B cell (primary cell): ENCODE measurements around the gene VPS13D. TPM values are rescaled to one million over a fixed set of nuclear protein-coding genes. Genes with fewer than 3 reads are reported as not detected.

Experiments used
- ATAC-seq: fragments of 200-7000 bp; cut with Tn5 transposase; one replicate; pipeline ENCODE4 v1.10.0; 2021; ENCODE audit warnings: low read depth, mild to moderate bottlenecking, moderate number of reproducible peaks, moderate library complexity
- CTCF ChIA-PET: fragments of 350-600 bp; sonication (Branson Sonifier 250); formaldehyde crosslinking; loops from one replicate; lab custom pipeline; 2021; ENCODE audit warnings: antibody characterized with exemption, inconsistent platforms; lab: Charles Lee
- POLR2A ChIA-PET: fragments of 350-600 bp; sonication (Branson Sonifier 250); formaldehyde crosslinking; loops from one replicate; lab custom pipeline; 2021; ENCODE audit warnings: antibody characterized with exemption; lab: Charles Lee
- DNase-seq: peaks from one replicate; pipeline ENCODE4 v3.0.0; 2013
- H2AFZ ChIP-seq: 2 replicates; pipeline ENCODE4 v1.6.1; 2012; ENCODE audit warnings: mild to moderate bottlenecking, low read depth, low read length; ENCODE audit not compliant: insufficient read depth, poor library complexity, severe bottlenecking
- H3K27ac ChIP-seq, 2 donors: 1 replicate in 1 of 2; 2 replicates in 1 of 2; pipeline ENCODE4 v1.5.1; 2012 to 2013; ENCODE audit warnings: low read length in 2 of 2, mild to moderate bottlenecking in 2 of 2, moderate library complexity in 1 of 2
- H3K27me3 ChIP-seq, 4 experiments: fragments of 200-600 bp in 1 of 4; sonication (generic) in 1 of 4; replicated peaks in 1 of 4; 1 replicate in 2 of 4; 2 replicates in 2 of 4; pipeline versions ENCODE4 v1.6.1 to v1.7.0; 2013 to 2016; ENCODE audit warnings: low read length in 3 of 4, mild to moderate bottlenecking in 2 of 4, mixed read lengths in 1 of 4, moderate library complexity in 1 of 4; ENCODE audit not compliant: insufficient read depth in 4 of 4, control insufficient read depth in 3 of 4; ENCODE audit errors: control extremely low read depth in 1 of 4
- H3K36me3 ChIP-seq, 2 experiments: replicated peaks in 1 of 2; 1 replicate in 1 of 2; 2 replicates in 1 of 2; pipeline versions ENCODE4 v1.6.1 to v1.7.1; 2013; ENCODE audit warnings: low read length in 1 of 2; ENCODE audit not compliant: insufficient read depth in 2 of 2, control insufficient read depth in 1 of 2; ENCODE audit errors: control extremely low read depth in 1 of 2, extremely low read depth in 1 of 2
- H3K4me1 ChIP-seq, 2 donors: fragments of 200-600 bp in 1 of 2; sonication (generic) in 1 of 2; 1 replicate in 1 of 2; 2 replicates in 1 of 2; pipeline versions ENCODE4 v1.5.1 to v1.6.1; 2013 to 2017; ENCODE audit warnings: low read length in 2 of 2; ENCODE audit not compliant: control insufficient read depth in 2 of 2, insufficient read depth in 2 of 2
- H3K4me2 ChIP-seq: replicated peaks from 2 replicates; pipeline ENCODE3; 2012; ENCODE audit warnings: mild to moderate bottlenecking, low read depth, low read length; ENCODE audit not compliant: poor library complexity, severe bottlenecking
- H3K4me3 ChIP-seq, 5 experiments: fragments of 200-600 bp in 1 of 5; sonication (generic) in 1 of 5; 1 replicate in 3 of 5; 2 replicates in 2 of 5; pipeline versions ENCODE4 v1.5.1 to v1.7.0; 2011 to 2016; ENCODE audit warnings: low read length in 4 of 5, mild to moderate bottlenecking in 4 of 5, low read depth in 2 of 5, control low read depth in 1 of 5, moderate library complexity in 1 of 5; ENCODE audit not compliant: insufficient read depth in 1 of 5; ENCODE audit errors: control extremely low read depth in 1 of 5, extremely low read depth in 1 of 5
- H3K79me2 ChIP-seq: fragments of 200-600 bp; sonication (generic); one replicate; pipeline ENCODE4 v1.6.0; 2016; ENCODE audit warnings: low read length; ENCODE audit not compliant: control insufficient read depth, insufficient read depth
- H3K9ac ChIP-seq: fragments of 200-600 bp; sonication (generic); 2 replicates; pipeline ENCODE4 v1.6.1; 2017; ENCODE audit warnings: mild to moderate bottlenecking, low read length, moderate library complexity
- H3K9me3 ChIP-seq, 3 donors: one replicate each; pipeline versions ENCODE4 v1.6.1 to v1.7.1; 2013; ENCODE audit warnings: low read length in 2 of 3; ENCODE audit not compliant: control insufficient read depth in 2 of 3, insufficient read depth in 1 of 3; ENCODE audit errors: control extremely low read depth in 1 of 3
- H4K20me1 ChIP-seq: 2 replicates; pipeline ENCODE4 v1.6.0; 2012; ENCODE audit warnings: mild to moderate bottlenecking, low read length; ENCODE audit not compliant: insufficient read depth, control insufficient read depth, poor library complexity, severe bottlenecking
- H3K27ac Mint-ChIP-seq: one replicate; pipeline ENCODE4 v1.8.0; 2021; ENCODE audit warnings: mixed read lengths
- H3K27me3 Mint-ChIP-seq: one replicate; pipeline ENCODE4 v1.8.0; 2021; ENCODE audit warnings: mixed read lengths
- H3K4me1 Mint-ChIP-seq: one replicate; pipeline ENCODE4 v1.8.0; 2021; ENCODE audit warnings: mixed read lengths
- H3K4me3 Mint-ChIP-seq: one replicate; pipeline ENCODE4 v1.8.0; 2021; ENCODE audit warnings: mixed read lengths
- H3K9me3 Mint-ChIP-seq: one replicate; pipeline ENCODE4 v1.8.0; 2022; ENCODE audit warnings: mixed read lengths; ENCODE audit not compliant: insufficient read depth
- EZH2 ChIP-seq: IDR thresholded peaks from 2 replicates; pipeline ENCODE4 v1.6.1; 2012; ENCODE audit warnings: borderline replicate concordance, low read depth, mild to moderate bottlenecking, moderate library complexity, low read length; ENCODE audit not compliant: insufficient read depth, poor library complexity, severe bottlenecking
- WGBS: methylation state at CpG from one replicate; pipeline ENCODE4 v1.1.5; 2013; ENCODE audit warnings: missing lambda C conversion rate; ENCODE audit not compliant: insufficient coverage; 5-methylcytosine and 5-hydroxymethylcytosine counted together
- intact Hi-C: fragments of 100-400 bp; cut with micrococcal nuclease; formaldehyde crosslinking; loops from one replicate; pipeline ENCODE4 v1.10.0; 2022
- polyA plus RNA-seq: library from polyadenylated mRNA; depleted of rRNA; stranded (reverse); fragments of >200 nt; gene quantifications from 2 replicates; pipeline ENCODE4 v1.2.3, GENCODE V29; 2012
- total RNA-seq, 2 donors: library from RNA; stranded (reverse); fragments of 120-200 nt in 1 of 2; gene quantifications; 1 replicate in 1 of 2; 2 replicates in 1 of 2; pipeline versions ENCODE4 v1.2.3 to v1.2.4, GENCODE V29; 2013 to 2022
- TF ChIP-seq, protein P1 (sequence below): fragments of 200-600 bp; IDR thresholded peaks from one replicate; pipeline ENCODE4 v1.8.0; 2022; ENCODE audit warnings: antibody characterized with exemption, mild to moderate bottlenecking

VPS13D gene
- total and polyA plus RNA-seq, 2 donors (not counting 1 experiment from before 2014, with no cell fraction given): 29.9 to 104 TPM

DNA sequence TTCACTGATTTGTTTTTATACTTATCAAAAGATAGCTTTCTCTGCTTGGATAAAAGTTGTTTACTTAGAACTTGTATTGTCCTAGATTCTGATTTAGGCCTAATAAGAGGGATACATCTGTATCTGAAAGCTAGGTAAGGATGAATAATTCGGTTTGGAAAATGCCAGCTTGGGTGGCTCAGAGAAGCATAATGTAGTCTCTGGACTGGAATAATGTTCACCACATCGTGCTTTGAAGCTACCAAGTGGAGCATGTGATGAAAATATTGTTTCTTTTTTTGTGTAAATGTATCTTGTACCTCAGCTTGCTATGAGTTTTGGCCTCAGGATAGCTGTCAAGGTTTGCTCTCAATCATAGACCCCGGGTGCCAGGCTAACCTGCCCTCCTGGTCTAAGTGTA lies 49.2 kb downstream of the VPS13D start:
- POLR2A ChIA-PET: no interaction called here
- 97% methylated on average over 2 of the region's 3 CpGs for WGBS

DNA sequence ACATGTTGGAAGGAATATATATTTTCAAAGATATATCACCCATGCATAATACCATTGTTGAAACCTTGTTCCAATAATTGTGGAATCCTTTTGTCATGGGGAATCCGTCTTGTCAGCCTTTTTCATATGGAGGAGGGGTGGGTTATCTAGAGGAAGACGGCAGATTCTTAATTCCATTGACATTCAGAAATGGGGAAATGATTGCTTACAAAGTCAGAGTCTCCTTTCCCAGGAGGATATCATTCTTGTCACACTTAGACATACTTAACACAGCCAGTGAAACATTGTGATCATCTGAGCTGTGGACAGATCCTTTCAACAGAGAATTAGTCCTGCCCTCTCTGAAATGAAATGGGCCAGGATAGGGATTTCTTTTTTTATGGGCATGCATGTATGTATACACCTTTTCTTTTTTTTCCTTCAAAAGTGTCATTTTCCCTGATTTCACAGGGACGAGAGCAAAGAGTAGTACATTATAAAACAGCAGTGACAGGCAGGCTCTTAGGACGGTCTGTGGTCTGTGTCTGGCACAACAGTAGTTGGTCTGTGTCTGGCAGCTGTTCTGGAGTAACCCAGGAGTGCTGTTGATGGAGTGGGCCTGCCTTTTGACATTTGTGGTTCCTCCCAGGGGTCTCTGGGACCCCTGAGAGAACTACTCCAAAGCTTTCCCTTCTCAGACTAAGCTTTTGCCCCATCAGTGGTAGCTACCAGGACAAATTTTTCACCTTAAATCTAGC lies 50.1 kb downstream of the VPS13D start:
- Histone ChIP-seq H2AFZ (no peak overlapping the region), H3K27me3 (no peaks in the 10 kb centered on the region), H3K36me3 (peaks cover 9 to 78% of the 10 kb centered on the region in 2 experiments), H3K9ac (no peak overlapping the region), H3K4me3 (no peak overlapping the region), H3K4me1 (no peaks in the 10 kb centered on the region), H3K4me2 (no peak overlapping the region), H3K27ac (no peak overlapping the region), H3K9me3 (no peaks in the 10 kb centered on the region), H4K20me1 (peaks cover 6% of the 10 kb centered on the region), H3K79me2 (peaks cover 6% of the 10 kb centered on the region)
- ATAC-seq: no peak
- H3K4me1 Mint-ChIP-seq: no peaks in the 10 kb centered on the region
- no peaks in the 10 kb centered on the region for H3K9me3 Mint-ChIP-seq
- no peak for DNase-seq
- intact Hi-C loops: no loop called here
- POLR2A ChIA-PET: no interaction called here
- no peaks in the 10 kb centered on the region for H3K27me3 Mint-ChIP-seq
- no peak overlapping the region for H3K27ac Mint-ChIP-seq
- 100% methylated on average over 1 of the region's 4 CpGs for WGBS
- CTCF ChIA-PET: interaction anchor here (2.2 to 3.7 kb wide), 2 partner anchors 155 to 340 kb away, joined by 7 to 14 read pairs; no protein-coding TSS in a partner anchor
- no peak overlapping the region for H3K4me3 Mint-ChIP-seq
- TF ChIP-seq, protein P1, sequence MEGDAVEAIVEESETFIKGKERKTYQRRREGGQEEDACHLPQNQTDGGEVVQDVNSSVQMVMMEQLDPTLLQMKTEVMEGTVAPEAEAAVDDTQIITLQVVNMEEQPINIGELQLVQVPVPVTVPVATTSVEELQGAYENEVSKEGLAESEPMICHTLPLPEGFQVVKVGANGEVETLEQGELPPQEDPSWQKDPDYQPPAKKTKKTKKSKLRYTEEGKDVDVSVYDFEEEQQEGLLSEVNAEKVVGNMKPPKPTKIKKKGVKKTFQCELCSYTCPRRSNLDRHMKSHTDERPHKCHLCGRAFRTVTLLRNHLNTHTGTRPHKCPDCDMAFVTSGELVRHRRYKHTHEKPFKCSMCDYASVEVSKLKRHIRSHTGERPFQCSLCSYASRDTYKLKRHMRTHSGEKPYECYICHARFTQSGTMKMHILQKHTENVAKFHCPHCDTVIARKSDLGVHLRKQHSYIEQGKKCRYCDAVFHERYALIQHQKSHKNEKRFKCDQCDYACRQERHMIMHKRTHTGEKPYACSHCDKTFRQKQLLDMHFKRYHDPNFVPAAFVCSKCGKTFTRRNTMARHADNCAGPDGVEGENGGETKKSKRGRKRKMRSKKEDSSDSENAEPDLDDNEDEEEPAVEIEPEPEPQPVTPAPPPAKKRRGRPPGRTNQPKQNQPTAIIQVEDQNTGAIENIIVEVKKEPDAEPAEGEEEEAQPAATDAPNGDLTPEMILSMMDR: no peak
- no peak for TF ChIP-seq EZH2

More for the DNA sequence above, 49.2 kb downstream of the VPS13D start:
- Mint-ChIP-seq H3K27ac (no peak overlapping the region), H3K27me3 (no peaks in the 10 kb centered on the region), H3K4me3 (no peak overlapping the region), H3K9me3 (no peaks in the 10 kb centered on the region), H3K4me1 (no peaks in the 10 kb centered on the region)
- CTCF ChIA-PET: interaction anchor here (0.6 to 3.7 kb wide), 6 partner anchors 11 to 341 kb away, joined by 3 to 14 read pairs (median 3); no protein-coding TSS in a partner anchor
- ATAC-seq (no peak), DNase-seq (no peak)
- Histone ChIP-seq H3K9me3 (no peaks in the 10 kb centered on the region), H3K4me2 (no peak overlapping the region), H3K4me1 (no peaks in the 10 kb centered on the region), H3K9ac (no peak overlapping the region), H3K27me3 (no peaks in the 10 kb centered on the region), H3K36me3 (peaks cover 9 to 74% of the 10 kb centered on the region in 2 experiments), H3K27ac (no peak overlapping the region), H3K79me2 (no peaks in the 10 kb centered on the region), H3K4me3 (no peak overlapping the region), H2AFZ (no peak overlapping the region), H4K20me1 (no peaks in the 10 kb centered on the region)
- no peak for TF ChIP-seq EZH2
- TF ChIP-seq, protein P1: no peak
- intact Hi-C loops: no loop called here
